Skin of body (tissue), 2 donors: ENCODE measurements around the gene COL23A1. TPM values are rescaled to one million over a fixed set of nuclear protein-coding genes. Genes with fewer than 3 reads are reported as not detected.

Experiments used
- DNase-seq: peaks from one replicate; lab custom pipeline; 2025; lab: John Stamatoyannopoulos, UW
- total RNA-seq: library from RNA; depleted of rRNA; stranded (reverse); fragments of >200 nt; gene quantifications from one replicate; pipeline ENCODE4 v1.2.3, GENCODE V29; 2014

Gene COL23A1
- total RNA-seq, 1 donor from 2014 or later: 4.6 TPM

DNA sequence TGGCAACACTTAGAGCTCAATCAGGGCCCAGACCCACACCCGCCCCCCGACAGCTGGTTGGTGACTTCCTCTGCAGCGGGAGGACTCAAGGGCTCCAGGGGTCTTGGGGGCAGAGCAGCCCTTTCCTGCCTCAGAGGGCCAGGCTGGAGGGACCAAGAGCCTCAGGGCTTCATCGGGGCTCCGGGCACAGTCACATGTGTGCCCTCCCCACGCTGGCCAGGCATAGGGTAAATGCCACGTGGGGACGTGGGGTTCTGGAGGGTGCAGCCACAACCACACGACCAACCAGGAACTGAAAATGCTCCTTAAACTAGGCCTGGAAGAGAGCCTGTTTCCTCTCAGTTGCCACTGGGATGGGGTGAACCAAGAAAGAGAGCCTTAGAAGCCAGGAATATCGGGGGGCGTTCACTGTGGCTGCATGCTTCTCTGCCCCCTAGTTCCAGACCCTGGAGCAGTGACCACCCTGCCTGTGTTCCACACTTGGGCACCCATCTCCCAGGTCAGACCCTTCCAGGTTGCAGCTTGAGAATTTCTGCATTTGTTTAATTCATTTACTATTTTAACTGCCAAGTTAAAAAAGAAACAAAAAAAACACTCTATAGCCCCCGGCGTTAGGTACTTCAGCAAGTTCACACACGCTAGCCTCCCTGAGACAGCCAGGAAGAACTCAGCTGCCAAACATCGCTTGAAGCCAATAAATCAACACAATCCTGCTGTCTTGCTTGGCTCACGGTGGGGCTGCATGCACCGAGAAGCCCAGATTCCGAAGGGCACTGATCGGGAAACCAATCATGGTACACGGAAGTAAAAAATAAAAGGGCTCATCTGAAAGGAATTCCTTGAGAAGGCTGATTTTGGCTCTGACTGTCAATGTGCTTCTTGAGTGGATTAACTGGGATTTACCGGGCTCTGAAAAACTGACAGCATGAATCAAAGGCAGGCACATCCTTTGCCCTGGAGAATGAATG lies 301.5 kb downstream of the COL23A1 start:
- peak; percentile 43 for DNase-seq

DNA sequence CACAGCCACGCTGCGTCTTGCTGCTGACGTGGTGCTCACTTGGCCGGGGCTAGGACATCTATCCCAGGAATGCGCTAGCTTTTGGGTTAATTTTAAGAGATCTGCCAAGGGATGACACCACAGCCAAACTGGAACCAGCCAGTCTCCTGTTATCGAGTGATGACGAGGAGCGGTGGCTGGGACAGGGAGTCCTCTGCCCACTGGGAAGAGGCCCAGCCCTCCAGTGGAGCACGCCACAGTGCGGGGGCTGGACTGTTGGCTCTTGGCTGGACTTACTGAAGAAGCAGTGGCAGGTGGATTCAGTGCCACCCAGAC lies 302.4 kb downstream of the COL23A1 start:
- no peak for DNase-seq

DNA sequence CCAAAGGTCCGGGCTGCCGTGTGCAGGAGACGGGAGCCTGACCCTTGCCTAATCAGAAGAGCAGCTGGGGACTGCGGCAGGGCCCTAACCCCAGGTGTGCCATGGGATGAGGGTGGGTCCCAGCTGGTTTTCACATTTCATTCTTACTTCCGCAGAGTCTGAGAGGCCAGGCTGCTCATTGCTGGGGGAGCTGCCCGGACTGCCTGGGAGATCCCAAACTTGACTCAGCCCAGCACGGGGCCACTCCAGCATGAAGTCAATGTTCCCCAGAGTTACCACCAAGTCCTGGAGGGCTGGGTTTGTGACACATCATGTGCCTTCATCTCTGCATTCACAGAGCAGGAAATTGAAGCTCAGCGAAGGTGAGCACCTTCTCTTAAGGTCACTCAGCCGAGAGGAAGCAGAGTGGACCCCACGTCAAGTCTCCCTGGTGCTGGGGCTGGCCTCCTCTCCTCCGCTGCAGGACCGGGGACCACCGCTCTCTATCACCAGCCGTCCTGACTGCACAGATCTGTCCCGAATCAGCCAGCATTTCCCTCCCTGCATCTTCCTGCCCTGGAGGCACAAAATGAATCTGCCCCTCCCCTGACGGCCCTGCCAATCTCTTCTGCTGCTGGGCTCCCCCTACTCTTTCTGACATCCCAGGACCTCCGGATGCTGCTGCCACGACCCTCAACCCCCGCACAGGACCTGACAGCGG lies 303.0 kb downstream of the COL23A1 start:
- no peak for DNase-seq

DNA sequence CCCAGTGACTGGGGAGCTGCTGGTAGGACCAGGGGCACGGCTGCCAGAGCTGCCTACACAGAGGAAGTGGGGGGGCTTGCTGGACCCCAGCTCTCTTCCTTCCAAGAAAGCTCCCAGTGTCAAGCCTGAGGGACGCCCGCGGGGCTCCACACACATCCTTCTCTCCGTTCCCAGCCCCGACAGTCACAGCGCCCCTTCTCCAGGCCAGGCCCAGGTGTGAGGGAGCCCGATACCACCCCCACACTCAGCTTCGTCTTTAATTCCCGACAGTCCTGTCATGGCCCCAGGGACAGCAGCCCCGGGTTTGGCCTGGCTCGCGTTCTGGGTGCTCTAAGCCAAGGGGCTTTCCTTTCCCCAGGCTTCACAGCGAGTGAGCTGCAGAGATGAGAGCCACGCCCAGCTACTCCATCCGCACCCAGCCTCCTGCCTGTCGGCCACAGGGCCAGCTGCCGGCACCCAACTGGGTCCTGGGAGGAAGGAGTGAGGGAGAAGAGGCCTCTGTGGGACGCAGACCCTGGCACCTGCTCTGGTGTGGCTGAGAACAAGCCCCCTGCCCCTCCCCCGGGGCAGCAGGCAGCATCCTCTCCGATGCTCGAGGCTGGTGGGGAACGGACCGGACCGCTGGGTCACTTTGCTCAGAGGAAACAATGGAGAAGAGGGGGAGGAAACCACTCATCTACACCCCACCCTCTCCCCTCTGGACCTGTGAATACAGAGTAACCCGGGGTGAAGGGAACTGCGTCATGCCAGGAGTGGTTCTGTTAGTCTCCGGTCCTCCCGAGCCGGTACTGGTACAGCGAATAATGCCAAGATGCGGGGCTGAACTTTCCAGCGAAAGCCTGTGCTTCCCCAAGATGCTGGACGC lies 303.7 kb downstream of the COL23A1 start:
- DNase-seq: no peak

DNA sequence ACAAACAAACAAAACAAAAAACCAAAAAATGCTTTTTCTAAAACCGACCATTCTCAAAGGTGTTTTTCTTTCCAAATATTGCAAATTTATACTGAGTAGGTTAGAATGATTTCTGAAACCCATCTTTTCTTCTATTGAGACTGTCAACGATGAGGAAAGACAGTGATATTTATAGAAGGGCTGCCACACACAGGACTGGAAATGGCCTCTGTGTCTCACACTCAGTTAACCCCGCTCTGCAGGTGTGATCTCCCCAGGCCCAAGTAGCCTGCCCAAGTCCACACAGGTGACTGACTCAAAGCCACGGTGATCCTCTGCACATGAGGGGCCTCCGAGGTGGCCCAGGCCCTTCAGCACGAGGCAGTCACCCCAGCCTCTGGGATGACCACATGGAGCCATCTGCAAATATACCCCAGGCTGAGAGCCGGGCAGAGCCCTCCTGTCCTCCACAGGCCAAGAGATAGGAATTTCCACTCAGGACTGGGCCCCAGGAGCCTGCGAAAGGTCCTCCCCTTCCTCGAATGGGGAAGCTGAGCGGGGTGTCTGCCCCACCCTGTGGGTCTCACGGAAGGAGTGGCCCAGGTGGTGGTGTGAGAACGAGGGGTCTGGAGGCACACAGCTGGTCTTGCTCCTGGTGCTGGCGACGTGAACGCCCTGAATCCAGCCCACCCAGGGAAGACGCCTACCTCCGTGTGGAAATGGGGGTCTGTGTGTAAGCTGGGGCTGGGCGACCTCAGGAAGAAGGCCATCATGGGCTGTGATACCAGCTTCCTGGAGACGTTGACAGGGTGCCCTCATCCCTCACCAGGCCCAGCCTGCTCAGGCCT lies 304.6 kb downstream of the COL23A1 start:
- no peak for DNase-seq

DNA sequence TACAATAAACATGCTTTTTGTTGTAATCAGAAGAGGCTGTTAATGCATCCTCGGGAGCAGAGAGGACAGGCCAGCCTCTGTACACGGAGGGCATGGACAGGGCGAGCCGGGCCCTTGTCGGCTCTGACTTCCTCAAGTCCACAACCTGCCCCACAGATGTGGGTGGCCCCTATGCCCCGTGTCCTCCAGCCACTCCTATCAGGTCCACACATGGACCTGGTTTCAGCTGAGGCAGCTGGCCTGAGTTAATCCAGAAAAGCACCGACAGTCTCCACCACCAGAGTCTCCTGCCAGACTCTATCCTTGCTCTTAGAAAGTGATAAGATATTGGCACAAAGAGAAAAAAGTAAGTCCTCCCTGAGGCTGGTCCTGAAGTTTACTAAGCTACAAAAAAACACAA lies 305.2 kb downstream of the COL23A1 start:
- no peak for DNase-seq

DNA sequence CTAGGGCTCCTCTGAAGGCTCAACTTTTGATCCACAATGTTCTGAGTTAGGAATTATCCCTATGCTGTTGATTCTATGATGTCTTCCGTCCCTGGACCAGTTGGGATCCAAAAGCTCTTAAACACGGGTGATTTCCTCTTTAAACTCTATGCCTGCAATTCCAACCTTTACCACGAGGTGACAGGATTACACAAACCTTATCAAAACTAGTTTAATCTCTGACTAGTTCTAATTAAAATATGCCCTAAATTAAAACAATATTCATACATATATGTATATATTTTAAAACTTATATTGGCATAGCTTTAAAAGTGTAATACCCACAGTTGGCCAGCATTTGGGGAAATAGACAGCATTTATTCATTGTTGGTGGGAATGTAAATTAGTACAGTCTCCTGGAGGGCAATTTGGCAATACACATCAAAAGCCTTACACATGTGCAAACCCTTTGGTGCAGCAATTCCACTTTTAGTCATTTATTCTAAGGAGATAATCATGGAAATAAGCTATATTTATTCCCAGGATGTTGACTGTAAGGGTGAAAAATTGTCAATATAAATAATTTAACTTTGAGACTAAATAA lies 306.0 kb downstream of the COL23A1 start:
- DNase-seq: no peak

DNA sequence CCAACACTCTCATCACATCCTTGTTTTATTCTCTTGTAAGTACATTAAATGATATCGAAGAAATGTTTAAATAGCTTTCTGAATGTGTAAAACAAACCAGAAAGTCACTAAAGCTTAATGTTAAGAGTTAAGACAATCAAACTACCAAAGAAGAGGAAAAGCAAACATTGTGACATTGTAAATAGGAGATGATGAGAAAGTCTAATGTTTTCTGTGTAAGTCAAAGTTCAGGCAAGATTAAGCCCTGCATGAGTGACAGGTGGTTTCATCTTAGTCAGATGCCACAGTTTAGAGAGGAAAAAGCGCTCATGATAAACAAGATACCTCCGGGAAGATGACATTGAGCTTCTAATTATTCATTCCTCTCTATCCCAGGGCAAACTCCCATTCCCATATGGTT lies 306.7 kb downstream of the COL23A1 start:
- no peak for DNase-seq

DNA sequence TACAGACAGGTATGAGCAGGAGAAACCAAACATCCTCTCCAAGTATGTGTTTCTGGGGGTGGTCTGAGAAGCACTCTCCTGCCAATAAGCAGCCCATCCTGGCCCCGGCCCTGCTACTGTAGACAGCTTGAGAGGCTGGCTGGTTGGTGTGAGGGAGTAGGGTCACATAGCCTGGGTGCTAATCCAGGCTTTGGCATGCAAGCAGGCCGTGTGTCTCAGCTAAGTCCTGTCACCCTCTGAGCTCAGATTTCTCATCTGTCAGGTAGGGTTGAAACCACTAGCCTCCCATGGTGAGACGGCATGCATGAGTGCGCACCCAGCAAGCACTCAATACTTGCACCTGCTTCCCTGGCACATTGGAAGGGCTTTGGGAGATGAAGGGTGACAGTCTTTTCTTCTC lies 307.8 kb downstream of the COL23A1 start:
- no peak for DNase-seq

DNA sequence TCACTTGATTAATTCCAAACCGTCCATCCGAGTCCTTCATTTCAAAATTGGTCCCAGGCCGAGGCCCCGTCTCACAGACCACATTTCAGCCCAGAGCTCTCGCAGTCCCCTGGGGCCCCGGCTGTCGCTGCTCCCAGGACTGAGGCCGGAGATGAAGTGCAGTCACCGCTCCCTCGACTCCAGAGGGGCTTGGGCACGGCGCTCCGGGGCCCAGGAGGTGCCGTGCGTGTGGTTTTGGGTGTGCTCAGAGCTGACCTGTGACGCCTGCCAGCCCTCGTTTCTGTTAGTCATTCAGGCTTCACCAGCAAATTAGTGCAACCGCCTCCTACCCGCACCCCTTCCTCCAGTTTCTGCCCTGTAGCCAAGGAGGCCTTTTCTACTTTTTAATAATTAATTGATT lies 308.9 kb downstream of the COL23A1 start:
- no peak for DNase-seq

DNA sequence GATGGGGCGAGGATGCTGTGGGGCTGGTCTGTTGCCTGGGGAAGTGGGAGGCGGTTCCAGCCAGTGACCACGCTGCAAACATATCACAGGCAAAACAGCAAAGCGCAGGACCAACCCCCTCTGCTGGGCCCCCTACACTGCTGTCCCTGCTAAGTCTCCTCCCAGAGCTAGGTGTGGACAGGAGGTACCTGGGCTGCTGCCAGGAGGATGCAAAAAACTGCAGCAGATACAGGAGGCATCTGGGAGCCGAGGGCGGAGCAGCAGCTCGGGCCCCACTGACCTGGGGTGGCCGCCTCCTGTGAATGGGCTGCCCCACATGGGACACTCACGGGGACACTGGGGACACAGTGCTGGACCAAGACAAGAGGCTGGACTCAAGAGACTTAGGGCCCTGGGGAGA lies 309.6 kb downstream of the COL23A1 start:
- DNase-seq: no peak

DNA sequence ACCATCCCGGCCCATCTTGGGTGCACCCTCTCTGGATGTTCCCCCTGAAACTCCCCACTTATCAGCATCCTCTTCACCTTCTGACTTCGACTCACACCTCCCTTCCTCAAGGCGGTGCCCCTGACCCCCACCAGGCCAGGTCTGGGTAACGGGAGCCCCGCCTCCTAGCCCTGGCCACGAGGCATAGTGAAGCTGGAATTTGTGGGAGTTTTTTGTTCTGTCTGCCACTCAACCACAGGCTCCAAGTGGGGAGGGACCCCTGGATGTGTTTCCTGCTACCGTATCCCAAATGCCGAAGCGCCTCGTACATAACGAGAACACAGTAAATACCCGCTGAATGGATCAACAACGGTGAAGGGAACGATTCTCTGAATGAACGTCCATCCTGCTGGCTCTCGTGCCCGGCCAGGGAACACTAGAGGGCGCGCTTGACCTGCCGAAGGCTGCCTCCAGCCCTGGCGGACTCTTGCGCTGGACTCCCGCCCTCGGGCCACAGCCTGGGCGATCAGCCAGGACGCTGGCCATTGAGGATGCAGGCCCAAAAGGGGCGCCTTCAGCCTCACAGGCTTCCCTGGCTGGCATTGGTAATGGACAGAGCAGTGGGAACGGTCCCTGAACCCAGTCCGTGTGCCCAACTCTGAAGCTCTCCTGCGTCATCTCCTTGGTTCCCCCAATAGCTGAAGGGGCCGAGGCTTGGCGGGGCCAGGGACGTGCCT lies 310.3 kb downstream of the COL23A1 start:
- peak; percentile 21 for DNase-seq

DNA sequence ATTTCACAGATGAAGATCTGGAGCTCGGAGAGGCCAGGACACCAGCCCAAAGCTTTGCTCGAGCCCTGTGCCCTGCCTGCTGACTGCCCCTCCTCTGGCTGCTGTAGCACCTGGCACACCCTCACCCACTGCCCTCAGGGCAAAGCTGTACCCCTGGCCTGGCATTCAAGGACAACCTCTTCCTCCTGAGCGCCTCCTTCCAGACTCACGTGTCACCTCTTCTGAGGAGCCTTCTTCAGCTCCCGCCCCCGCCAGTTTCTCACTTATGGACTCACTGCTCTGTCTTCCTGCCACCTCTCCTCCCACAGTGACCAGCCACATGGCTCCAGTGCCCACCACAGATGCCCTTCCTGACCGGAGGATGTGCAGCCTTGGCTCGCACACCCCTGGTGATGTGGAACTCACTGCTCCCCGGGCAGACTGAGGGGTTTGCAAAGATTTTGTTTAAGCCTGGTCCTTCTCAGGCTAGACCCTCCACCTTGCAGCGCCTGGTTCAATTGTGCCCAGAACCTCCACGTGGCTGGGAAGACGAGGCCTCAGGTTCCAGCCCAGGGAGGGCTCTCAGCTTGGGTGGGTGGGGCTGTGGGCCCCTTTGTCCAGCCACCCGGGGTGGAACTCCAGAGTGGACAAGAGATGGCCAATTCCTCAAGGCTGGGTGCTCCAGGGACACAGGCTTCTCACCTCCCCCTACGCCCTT lies 311.0 kb downstream of the COL23A1 start:
- no peak for DNase-seq

DNA sequence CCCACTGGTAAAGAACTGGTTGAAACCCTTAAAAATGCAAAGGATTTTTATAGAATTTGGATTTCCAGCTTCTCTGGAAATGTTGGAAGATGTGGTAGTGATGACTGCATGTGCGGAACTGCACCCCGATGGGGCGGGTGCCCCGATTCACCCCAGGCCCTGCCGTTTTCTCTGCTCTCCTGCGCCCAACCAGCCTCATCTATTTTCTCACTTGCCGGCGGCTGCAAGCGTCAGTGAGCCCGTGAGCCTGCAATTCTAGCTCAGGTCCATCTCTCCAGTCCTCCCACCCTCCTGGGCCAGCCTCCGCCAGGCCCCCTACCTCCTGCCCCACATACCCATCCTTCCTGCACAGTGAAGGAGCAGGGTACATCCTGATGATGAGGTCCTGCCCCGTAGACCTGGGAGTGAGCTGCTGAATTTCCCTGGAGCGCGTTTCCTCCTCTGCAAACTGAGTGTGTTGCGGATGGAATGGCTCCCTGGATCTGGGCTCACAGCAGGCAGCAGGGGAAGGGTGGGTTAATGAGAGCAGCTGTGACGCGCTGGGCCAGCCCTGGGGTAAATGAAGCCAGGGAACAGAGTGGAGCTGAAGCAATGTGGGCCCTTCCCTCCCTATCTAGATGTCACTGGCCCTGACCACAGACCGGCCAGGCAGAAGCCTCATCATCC lies 311.7 kb downstream of the COL23A1 start:
- no peak for DNase-seq

DNA sequence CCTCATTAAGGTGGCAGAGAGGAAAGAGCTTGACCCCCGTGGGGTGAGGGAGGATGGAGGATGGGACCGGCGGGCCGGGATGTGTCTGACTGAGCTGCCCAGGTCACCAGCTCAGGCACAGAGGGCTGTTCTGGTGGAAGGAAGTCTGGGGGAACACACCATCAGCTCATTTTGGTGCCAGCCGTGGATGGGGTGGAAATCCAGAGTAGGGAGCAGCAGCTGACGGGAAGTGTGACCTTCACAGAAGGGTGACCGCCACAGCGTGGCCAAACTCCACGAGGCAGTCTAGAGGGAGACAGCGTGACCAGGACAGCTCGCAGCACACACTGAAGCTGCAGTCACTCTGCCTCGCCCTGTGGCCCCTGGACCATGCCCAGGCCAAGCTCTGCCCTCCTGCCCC lies 312.3 kb downstream of the COL23A1 start:
- no peak for DNase-seq

DNA sequence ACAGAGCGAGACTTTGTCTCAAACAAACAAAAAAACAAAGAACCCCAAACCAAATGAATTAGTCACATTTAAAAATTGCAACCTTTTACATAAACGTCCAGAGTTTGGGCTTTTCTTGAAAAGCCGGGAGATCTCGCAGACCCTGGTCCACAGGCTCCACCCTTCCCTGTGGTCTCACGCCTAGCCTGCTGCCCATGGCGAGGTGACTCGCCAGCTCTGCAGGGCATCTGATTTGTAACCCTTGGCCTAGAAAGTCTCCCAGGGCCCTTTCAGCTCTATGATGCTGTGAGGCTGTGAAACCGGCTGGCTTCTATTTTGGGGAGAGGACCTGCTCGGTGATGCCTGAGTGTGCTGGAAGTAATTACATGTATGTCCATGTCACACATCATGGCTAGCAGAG lies 312.8 kb downstream of the COL23A1 start:
- no peak for DNase-seq

DNA sequence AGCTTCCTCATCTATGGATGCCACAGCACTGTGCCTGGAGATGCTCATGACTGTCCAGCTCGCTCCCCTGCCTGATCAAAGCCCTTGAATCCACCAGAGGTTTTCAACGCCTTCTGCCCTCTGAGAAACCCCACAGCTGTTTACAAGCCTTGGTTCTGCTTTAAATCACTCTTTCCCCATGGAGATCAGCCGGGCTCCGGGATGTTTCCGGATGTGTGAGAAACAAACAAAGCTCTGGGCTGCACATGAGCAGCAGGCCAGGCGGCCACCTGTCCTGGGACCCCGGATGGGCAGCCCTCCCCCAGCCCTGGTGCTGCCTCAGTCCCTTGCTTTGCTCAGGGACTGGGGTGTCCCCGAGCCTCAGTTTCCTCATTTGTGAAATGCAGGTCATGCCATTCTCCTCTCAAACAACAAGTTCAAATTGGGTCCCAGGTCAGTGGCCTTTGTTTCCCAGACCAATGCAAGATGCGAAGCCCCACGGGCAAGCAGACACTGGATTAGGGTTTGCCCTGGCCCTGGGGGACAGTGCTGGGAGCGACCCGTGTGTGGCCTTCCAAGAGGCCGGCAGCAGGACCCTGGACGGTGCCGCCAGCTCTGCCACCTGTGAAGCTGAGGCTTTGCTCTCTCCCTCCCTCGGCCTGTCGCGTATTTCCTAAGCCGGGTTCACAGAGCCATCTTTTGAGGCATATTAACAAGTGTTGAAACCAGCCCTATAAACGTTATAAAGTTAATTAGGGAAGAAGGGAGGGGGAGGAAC lies 315.2 kb downstream of the COL23A1 start:
- peak; percentile 22 for DNase-seq
